HG02763 (cell line): ENCODE measurements around the gene ITGA1.
A peak's percentile ranks its signal among the peaks of the same experiment; 100 is the strongest.
"Not testable (repeated sequence)": the region's sequence is repeated elsewhere in the genome, so short reads cannot be mapped to it uniquely, and the experiment has no call there.

Source experiments
- ATAC-seq: cut with Tn5 transposase; IDR thresholded peaks from one replicate; pipeline ENCODE4 v1.9.1; 2021; ENCODE audit warnings: mild to moderate bottlenecking, moderate library complexity; ENCODE audit not compliant: unreplicated experiment

ITGA1 gene

GRCh38 chr5:52800394-52801213 lies 12.9 kb downstream of the ITGA1 start:
- peak; percentile 34 for ATAC-seq

GRCh38 chr5:52801329-52801728 lies 13.6 kb downstream of the ITGA1 start:
- no peak for ATAC-seq

- no peak for ATAC-seq
These were observed 14.7 kb downstream of the ITGA1 start for GRCh38 chr5:52802272-52802973.

- no peak for ATAC-seq
These were observed 15.2 kb downstream of the ITGA1 start for GRCh38 chr5:52802974-52803336.

GRCh38 chr5:52804387-52804791 lies 16.7 kb downstream of the ITGA1 start:
- no peak for ATAC-seq

- no peak for ATAC-seq
These were observed 17.3 kb downstream of the ITGA1 start for GRCh38 chr5:52804981-52805380.

GRCh38 chr5:52805615-52806014 lies 17.9 kb downstream of the ITGA1 start:
- ATAC-seq: no peak

- ATAC-seq: no peak
These were observed 19.3 kb downstream of the ITGA1 start for GRCh38 chr5:52807037-52807436.

- no peak for ATAC-seq
These were observed 20.0 kb downstream of the ITGA1 start for GRCh38 chr5:52807723-52808122.

- no peak for ATAC-seq
These were observed 20.7 kb downstream of the ITGA1 start for GRCh38 chr5:52808316-52808901.

- ATAC-seq: no peak
These were observed 22.2 kb downstream of the ITGA1 start for GRCh38 chr5:52809884-52810283.

GRCh38 chr5:52810426-52810825 lies 22.7 kb downstream of the ITGA1 start:
- no peak for ATAC-seq

- no peak for ATAC-seq
These were observed 23.5 kb downstream of the ITGA1 start for GRCh38 chr5:52811067-52811749.

- no peak for ATAC-seq
These were observed 26.8 kb downstream of the ITGA1 start for GRCh38 chr5:52814352-52815148.

GRCh38 chr5:52817818-52818217 lies 30.1 kb downstream of the ITGA1 start:
- no peak for ATAC-seq

- ATAC-seq: no peak
These were observed 30.6 kb downstream of the ITGA1 start for GRCh38 chr5:52818360-52818759.

GRCh38 chr5:52818807-52819206 lies 31.1 kb downstream of the ITGA1 start:
- not testable (repeated sequence) for ATAC-seq

- ATAC-seq: no peak
These were observed 34.2 kb downstream of the ITGA1 start for GRCh38 chr5:52821901-52822300.

GRCh38 chr5:52822437-52822836 lies 34.7 kb downstream of the ITGA1 start:
- ATAC-seq: no peak

GRCh38 chr5:52824827-52825226 lies 37.1 kb downstream of the ITGA1 start:
- no peak for ATAC-seq

GRCh38 chr5:52825826-52826225 lies 38.1 kb downstream of the ITGA1 start:
- ATAC-seq: peak; percentile 90
